Activated T-cell treated with anti-CD3 and anti-CD28 coated beads, Interleukin-2, amount 50 U/mL, for 1 hour (primary cell): ENCODE measurements around the gene KCNT2.
"Not testable (repeated sequence)": the region's sequence is repeated elsewhere in the genome, so short reads cannot be mapped to it uniquely, and the experiment has no call there.

Experiments used
- DNase-seq: peaks from one replicate; pipeline ENCODE4 v3.0.0-alpha.2; 2020

The KCNT2 gene

DNA sequence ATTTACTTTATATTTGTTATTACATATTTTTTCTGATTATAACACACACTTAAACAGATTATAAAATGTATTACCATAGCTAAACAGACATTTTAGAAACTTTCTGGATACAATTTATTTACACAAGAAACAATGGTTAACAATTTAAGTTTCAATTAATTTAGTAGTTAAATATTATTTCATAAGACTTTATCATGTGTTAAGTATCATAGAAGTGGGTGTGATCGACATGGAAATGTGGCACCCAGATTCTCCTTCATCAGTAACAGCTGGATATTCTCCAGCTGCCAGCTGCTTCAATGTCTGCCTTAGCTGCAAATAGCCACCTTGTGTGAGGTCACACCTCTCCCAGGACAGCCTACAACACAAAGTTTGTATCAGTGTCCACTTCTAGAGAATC lies 97.8 kb downstream of the KCNT2 start:
- no peak for DNase-seq

DNA sequence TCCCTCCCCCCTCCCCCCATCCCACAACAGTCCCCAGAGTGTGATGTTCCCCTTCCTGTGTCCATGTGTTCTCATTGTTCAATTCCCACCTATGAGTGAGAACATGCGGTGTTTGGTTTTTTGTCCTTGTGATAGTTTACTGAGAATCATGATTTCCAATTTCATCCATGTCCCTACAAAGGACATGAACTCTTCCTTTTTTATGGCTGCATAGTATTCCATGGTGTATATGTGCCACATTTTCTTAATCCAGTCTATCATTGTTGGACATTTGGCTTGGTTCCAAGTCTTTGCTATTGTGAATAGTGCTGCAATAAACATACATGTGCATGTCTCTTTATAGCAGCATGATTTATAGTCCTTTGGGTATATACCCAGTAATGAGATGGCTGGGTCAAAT lies 104.0 kb downstream of the KCNT2 start:
- not testable (repeated sequence) for DNase-seq

DNA sequence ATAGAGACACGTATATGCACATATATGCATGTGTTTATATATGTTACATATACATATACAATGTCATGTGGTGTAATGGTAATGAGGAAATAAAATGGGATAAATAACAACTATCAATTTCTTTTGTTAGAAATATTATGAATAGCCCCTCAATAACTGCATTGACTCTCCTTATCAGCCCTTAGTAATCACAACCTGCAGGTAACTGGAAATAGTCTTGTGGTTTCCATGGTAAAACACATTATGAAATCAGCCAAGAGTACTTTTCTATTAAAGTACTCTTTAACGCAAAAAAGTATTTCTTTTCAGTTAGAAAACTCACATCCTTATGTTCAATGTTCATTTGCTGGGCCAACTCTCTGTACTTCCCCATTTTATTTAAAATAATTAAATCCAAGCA lies 105.8 kb downstream of the KCNT2 start:
- DNase-seq, result no peak

DNA sequence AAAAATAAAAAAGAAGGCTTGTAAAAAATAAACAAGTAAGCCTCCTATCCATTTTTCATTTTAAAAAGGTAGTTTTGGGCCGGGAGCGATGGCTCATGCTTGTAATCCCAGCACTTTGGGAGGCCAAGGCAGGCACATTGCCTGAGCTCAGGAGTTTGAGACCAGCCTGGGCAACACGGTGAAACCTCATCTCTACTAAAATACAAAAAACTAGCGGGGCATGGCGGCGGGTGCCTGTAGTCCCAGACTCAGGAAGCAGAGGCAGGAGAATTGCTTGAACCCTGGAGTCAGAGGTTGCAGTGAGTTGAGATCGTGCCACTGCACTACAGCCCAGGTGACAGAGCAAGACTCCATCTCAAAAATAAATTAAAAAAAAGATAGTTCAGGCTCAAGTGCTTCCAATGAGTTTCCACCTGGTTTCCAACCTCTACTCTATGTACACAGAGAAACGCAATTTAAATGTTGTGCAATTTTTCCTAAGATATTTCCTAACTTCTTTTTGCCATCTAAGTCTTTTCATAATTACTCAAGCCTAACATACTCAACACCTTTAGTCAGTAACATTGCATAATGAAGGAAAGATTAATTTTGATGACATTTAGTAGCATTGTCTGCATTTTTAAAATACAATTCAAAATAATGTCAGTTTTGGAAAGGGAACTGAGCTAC lies 106.3 kb downstream of the KCNT2 start:
- DNase-seq, result no peak

DNA sequence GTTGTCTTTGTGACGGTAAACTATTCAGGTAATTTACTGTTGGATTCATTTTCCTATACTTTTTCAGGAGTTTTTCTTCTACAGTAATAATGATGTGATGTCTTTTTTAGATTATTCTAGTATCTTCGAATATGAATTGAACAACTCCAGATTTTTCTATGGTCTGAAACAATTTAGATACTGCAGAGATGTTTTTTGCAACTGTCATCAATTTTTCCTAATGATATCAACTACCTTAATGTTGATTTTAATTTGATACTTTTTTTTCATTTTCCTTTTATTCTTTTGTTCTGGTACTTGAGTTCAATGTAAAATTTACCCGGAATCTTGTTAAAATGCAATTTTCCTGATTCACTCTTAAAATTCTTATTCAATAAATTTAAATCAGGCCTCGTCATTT lies 110.4 kb downstream of the KCNT2 start:
- no peak for DNase-seq

DNA sequence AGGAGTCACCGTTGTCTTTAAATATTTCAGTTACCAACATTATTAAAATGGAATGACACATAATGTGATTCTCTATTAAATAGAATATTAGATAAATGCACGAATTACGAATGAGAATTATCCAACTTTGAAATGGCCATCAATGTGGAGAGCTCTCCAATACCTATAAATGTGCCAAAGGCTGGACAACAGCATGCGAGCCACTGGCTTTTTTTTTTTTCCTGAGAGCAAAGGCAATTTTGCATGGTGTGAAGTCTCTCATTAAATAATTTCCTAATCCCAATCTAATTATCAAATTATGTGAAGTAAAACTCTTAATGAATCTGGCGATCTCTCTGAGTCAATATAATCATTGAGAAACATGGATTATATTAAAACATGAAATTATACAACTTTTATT lies 113.5 kb downstream of the KCNT2 start:
- no peak for DNase-seq

DNA sequence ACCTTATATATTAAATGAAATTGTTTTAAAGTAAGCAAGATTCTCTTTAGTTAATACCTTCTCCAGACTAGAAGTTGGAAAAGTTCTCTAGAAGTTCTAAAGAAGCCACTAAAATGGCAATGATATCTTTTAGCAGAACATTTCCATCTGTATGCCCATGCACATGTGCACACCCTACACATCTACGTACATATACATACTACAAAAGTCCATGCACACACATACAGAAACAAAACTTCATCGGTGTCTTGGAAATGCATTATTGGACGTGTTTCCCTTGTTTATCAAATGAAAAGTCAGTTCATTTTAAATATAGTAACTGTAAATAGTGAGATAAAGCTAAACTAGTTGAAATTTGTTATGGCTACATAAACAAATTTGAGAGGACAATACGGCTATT lies 114.4 kb downstream of the KCNT2 start:
- DNase-seq, result no peak

DNA sequence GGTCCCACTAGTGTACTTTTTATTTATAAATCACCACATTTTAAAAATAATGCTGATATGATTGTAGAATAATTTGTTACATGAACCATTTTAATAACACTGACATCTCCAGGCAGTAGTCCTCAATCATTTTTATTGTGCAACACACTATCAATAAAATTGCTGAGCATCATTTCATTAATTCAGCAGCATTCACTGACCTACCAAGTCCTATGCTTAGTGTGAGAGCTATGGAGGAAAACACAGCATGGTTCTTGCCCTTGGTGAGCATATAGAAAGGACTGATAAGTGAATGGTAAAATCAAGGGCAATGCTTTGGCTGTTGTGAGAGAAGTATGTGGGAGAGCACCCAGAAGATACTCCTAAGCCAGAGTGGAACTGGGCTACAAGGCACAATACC lies 119.7 kb downstream of the KCNT2 start:
- no peak for DNase-seq

DNA sequence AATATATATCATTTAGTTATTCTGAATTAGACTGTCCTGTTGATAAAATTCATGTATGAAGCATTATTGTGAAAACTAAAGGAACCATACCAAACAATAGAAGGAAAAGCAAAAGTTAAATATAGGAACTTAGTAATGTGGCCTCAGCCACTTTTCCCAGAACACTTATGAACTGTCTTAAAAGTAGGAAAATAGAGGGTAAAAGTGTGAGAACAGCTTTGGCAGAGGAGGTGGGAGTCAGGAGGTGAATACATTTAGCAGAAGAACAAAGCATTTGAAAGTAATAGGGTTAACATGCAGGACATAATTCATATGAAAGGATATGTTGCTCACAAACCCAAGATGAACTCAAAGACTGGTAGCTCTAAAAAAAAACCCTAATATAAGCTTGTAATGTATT lies 121.9 kb downstream of the KCNT2 start:
- no peak for DNase-seq

DNA sequence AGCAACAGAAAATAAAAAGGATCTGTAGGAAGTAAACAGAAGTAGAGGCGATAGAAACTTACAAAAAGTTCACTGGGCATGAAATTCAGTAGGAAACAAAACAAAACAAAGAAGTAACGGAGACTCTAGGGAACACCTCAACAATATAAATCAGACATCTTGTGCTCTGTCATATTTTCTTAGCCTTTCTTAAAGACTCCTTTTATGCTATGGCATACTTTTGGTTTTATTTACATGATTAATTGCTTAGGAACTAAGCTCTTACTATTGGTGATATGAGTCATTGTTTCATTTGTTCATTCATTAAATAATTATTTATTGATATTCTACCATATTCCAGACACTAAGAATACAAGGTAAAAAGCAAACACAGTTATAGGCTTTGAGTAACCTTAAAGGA lies 126.6 kb downstream of the KCNT2 start:
- no peak for DNase-seq

DNA sequence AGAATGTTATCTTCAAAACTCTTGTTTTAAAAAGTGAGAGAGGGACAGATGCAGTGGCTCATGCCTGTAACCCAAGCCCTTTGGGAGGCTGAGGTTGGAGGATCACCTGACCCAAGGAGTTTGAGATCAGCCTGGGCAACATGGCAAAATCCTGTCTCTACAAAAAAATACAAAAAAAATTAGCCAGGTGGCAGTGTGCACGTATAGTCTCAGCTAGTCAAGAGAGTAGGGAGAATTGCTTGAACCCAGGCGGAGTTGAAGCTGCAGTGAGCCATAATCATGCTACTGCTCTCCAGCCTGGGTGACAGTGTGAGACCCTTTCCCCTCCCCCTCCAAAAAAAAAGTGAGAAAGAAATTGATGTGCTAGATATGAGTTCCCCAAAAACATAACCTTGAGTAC lies 131.0 kb downstream of the KCNT2 start:
- DNase-seq, result no peak

DNA sequence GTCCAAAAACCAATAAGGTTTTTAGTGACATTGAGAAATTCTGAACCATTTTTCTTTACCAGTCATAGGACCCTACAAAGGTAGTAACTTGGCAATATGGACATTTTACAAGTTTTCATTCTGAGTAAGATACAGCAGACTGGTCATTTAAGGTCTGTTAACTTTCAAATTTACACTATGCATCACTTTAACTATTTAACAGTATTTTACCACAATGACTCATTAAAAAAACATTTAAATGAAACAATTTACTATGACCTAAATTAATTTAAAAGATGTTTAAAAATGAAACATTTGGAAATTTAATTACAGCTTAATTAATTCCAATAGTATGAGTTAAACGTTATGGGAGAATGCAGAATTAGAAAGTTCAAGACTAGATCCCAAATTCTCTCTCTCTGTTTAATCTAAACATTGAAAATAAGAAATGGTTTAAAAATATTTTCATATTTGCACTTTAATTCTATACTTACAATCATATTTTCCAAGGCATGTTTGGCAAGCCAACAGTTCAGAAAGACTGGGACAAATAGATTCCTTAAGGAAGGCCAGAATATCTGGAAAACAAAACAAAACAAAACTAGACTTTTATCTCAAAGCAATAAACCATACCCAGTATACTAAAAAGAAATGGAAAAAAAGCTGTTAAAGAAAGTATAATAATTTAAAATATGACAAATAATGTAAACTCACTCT lies 140.9 kb downstream of the KCNT2 start:
- DNase-seq, result no peak

DNA sequence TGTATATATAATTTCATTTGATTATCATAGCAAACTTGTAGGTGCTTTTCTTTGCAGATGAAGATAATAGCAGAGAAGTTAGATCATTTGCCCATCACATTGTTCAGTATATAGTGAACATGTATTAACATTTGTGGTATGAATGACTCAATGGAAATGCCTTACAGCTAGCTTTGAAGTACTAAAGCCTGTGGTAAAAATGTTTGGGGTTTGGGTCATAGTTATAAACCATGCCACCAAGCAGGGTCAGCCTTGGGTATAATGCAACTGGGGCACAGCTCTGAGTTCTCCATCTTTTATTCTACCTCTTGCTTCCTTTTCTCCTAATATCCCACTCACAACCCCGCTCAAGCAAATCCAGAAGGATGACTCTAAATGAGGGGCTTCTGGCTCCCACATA lies 141.6 kb downstream of the KCNT2 start:
- DNase-seq, result no peak

DNA sequence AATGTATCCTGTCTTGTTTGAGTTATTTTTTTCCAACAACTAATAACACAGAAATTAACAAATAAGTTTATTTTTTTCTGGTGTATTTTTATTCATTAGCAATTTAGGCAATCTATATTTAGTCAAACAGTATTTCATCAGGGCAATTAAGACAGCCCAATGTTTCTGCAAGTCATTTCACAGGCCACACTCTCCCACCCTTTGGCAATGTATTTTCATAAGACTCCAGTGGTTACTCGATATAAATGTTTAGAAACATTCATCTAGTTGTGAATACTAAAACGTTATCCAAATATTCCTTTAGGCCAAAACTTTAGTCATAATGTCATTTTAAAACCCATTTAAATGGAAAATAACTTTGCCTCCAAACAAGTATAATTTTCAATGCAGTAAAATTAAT lies 142.1 kb downstream of the KCNT2 start:
- DNase-seq, result no peak

DNA sequence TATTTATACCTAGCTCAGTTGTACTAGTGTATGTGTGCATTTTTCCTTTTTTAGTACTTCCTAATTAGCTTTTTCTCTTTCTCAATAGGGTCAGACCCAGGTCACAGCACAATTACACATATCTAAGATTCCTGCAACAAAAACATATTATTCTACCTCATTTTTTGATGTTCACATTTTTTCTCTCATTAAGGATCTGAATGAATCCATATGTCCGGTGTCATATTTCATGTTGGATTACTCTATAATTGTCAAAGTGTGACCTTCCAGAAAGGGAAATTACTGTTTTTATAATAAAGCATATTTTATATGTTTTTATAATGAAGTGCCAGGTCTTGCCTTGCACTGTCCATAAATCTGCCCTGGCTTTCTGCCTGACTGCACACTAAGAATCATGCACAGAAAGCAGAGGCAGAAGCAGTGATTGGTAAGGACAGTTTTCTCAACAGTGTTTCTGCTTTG lies 143.7 kb downstream of the KCNT2 start:
- no peak for DNase-seq

DNA sequence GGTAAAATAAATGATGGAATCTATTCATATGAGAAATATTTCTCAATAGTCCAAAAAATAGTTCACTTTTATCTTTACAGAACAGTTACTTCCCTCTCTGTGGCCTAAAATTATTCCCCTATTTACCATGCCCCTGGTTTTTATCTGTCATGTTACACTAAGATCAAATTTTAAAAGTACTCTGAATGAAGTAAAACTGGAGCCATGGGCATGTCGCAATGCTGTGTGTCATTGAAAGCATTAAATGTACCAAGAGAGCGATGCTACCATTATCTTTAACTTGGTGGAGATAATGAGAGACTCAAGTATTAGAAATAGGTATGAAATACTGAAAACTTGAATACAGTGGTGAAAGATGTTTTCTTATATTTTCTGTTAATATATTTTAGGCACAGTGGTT lies 146.2 kb downstream of the KCNT2 start:
- no peak for DNase-seq

DNA sequence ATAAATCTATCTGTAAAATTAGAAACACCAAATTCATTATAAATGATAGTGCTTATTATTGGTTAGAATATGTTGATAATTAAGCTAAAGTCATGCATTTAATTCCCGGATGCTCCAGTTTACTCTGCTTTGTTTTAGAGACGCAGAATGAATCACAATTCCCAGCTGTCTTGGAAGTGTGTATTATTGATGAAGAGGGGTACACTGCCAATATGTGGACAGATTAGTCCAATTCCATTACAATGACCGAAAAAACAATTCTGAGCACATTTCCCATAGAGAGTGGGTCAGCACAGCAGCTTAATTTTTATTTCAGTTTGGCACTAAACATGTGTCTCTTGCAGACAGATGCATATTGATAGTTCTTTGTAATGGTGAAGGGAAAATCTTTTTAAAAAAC lies 146.7 kb downstream of the KCNT2 start:
- no peak for DNase-seq

DNA sequence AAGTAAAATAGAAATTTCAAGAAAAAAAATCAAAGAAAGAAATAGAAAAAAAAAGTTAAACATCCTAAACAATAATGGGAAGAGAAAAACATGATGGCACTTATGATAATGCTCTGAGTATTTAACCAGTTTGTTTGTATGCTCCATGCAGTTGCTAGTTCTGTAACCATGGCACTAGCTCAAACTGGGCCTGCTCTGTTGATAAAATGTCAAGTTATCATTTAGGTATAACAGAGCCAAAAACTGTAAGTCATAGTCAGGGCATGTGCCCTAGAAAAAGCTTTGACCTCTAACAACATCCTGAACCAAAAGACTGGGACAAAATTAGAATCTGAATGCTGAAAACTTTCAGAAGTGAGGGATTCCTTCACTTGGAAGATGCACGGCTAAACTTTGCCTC lies 148.9 kb downstream of the KCNT2 start:
- no peak for DNase-seq

DNA sequence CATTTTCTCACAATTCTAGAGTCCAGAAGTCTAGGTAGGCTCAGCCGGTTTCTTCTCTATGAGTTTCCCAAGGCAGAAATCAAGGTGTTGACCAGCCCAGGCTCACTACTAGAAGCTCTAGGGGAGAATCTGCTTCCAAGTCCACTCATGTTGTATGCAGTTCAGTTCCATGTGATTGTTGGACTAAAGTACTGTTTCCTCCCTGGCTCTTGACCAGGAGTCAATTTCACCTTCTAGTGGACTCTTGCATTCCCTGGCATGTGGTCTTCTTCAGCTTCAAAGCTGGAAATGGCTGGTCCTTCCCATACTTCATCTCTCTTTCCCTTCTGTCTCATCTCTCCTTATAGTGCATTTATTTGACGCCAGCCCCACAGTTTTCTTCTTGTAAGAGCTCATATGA lies 153.4 kb downstream of the KCNT2 start:
- no peak for DNase-seq

DNA sequence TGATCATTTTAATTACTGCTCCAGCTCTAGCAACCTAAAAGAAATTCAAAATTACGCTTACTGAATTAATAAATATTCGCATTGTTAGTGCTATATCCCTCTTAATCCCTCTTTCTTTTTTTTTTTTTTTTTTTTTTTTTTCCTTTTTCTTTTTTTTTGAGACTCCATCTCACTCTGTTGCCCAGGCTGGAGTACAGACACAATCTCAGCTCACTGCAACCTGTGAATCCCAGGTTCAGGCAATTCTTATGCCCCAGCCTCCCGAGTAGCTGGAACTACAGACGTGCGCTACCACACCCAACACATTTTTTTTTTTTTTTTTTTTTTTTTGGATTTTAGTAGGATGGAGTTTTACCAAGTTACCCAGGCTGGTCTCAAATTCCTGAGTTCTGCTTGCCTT lies 157.1 kb downstream of the KCNT2 start:
- no peak for DNase-seq

DNA sequence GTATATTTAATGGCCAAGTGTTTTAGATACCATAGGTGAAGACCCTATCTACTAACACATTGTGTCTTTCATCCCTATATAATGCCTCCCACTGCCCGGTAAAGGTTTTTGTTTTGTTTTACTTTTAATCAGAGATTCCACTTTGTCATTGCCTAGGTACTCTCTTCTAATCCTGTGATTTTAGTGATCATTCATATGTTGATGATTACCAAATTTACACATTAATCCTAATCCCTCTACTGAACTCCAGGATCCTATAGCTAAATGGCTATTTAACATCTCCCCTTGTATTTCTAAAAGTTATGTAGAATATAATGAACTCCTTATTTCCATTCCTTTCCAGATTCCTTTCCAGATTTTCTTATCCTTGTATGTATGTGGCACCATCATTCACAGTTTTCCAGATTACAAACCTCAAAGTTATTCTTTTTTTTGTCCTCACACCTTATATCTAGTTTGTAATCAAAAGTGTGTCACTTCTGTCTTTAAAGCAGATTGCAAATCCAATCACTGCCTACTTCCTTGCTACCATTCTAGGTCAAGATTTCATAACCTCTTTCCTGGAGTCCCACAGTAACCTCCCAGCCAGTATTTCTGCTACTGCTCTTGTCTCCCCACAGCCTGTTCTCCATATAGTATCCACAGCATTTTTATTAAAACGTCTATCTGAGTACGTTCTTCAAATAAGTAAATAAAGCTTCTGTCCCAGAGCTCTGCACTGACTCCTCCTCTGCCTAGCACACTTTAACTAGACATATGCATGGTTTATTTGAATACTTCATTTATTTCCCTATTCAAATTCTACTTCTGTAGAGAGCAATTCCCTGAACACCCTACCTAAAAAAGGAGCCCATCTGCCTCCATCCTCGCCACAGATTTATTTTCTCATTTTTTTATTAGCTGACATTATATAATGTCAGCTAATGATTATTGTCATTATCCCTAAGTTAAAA lies 157.8 kb downstream of the KCNT2 start:
- DNase-seq, result no peak

DNA sequence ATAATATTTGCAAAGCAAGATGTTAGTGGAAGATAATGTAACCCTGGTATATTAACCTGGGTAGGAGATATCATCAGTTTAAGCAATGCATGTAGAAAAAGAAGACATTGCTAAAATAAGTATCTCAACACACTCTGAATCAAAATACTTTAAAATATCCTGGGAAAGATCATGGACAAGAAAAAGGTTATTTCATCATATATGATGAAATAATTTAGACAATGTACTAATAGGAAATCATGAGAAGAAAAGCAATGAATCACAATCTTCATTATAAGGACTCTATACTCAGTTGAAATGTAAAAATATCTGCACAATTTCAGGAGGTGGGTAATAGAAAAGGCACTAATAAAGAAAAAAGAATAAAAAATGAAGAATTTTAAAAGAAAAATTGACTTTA lies 158.8 kb downstream of the KCNT2 start:
- DNase-seq, result no peak

DNA sequence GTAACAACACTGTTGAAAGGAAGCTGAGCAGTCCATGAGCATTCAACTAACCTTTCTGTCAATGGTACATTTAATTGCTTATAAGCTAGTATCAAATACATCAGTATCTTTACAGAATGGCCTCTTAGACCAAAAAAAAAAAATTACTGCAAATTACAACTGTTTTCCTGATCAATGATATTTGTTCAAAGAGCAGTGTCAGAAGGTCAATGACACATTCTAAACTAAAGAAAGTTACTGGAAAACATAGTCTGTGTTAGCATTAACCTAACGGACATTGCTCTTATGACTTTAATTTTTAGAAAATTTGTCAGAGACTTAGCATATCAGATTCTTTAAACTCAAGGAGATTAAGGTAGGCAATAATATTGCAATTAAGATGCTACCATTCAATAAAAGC lies 162.5 kb downstream of the KCNT2 start:
- no peak for DNase-seq

DNA sequence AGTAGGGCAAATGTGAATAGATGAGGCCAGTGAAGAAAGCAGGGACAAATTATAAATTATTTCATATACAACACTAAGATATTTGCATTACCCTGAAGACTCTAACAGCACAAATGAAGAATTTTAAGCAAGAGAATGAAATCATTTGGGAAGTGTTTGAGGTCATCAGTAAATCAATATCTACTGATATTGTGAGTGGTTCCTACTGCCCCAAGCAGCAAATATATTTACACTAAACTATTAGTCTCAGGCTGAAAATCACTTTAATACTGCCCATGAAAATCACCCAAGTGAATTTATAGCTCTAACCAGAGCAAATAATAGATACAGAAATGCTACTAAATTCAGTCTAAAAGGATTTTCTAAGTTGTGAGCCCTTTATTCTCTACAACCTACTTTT lies 163.6 kb downstream of the KCNT2 start:
- no peak for DNase-seq
